ENCODE results near the gene DNAH3.
"Not testable (repeated sequence)": the region's sequence is repeated elsewhere in the genome, so short reads cannot be mapped to it uniquely, and the experiment has no call there.

The DNAH3 gene

DNA sequence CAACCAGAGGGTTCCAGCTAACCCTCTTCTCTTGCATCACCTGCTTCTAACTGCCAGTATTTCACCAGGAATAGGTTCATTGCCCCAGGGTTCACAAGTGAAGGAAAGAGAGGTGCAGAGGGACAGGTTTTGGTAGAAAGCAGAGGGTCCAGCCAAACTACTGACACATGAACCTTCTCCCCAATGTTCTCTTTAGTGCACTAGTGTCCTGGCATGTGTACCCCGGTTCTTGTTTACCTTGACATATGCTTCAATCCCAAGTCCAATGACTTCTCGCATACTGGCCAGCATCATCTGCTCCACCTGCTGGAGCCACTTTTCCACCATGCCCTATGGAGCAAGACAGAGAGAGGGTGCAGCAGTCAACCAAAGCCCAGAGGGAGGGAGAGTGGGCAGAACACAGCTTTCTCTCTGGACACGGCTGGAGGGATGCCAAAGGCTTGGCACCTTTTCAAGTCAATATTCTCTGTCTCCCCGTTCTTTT is 90.6 kb downstream of the DNAH3 start:
- no peak for DNase-seq

DNA sequence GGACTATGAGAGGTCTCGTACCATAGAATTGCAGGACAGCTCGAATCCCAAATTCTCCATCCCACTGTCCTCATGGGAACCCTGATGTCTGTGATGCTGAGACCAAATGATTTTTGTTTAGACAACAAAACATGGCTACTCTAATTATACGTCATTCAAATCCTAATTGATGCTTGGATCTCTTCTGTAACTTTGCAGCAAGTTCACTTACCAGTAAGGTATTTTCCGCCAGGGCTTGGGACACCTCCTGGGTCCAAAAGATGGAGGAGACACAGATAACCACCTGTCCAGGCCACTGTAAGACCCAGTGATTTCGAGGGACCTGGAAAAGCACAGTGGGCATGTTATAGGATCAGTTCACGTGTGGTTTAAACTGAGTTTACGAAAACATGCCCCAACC is 92.8 kb downstream of the DNAH3 start:
- DNase-seq: no peak

DNA sequence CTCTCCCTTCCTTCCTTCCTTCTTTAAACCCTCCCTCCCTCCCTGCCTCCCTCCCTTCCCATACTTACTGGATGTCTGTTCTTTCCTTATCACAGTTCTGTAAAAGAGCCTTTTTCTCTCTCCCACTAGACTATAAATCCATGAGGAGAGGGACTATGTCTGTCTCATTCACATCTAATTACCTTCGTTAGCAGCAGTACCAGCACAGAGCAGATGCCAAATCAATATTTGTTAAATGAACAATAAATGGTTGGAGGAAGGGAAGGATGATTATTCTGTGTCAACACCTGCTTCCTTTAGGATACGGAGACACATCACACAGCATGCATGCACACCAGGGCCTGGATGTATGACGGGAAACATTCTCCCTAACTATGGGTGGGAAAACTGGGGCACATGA is 94.2 kb downstream of the DNAH3 start:
- DNase-seq: no peak

DNA sequence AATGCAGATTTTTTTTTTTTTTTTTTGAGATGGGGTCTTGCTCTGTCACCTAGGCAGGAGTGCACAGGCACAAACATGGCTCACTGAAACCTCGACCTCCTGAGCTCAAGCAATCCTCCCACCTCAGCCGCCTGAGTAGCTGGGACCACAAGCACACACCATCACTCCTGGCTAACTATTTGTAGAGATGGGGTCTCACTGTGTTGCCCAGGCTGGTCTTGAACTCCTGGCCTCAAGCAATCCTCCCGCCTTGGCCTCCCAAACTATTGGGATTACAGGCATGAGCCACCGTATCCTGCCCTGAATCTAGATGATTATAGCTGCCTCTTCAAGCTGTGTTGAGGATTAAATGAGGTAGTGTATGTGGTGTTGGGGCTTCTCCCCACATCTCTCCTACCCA is 94.9 kb downstream of the DNAH3 start:
- DNase-seq: not testable (repeated sequence)

DNA sequence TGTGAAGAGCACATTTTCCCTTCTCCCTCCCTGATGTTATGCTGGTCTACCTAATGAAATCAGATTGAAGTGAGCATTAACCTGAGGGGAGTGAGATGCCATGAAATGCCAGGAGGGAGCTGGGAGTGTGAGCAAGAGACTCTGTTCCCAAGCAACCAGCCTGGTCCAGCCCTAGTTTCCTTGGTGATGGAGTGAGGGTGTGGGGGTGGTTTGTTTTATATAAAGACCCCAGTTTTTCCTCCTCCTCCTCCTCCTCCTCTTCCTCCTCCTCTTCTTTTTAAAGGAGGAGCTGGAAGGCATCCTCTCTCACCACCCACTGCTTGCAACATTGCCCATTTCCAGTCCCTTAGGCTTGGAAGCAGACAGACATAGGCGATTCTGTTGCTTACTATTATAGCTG is 97.1 kb downstream of the DNAH3 start:
- no peak for DNase-seq

DNA sequence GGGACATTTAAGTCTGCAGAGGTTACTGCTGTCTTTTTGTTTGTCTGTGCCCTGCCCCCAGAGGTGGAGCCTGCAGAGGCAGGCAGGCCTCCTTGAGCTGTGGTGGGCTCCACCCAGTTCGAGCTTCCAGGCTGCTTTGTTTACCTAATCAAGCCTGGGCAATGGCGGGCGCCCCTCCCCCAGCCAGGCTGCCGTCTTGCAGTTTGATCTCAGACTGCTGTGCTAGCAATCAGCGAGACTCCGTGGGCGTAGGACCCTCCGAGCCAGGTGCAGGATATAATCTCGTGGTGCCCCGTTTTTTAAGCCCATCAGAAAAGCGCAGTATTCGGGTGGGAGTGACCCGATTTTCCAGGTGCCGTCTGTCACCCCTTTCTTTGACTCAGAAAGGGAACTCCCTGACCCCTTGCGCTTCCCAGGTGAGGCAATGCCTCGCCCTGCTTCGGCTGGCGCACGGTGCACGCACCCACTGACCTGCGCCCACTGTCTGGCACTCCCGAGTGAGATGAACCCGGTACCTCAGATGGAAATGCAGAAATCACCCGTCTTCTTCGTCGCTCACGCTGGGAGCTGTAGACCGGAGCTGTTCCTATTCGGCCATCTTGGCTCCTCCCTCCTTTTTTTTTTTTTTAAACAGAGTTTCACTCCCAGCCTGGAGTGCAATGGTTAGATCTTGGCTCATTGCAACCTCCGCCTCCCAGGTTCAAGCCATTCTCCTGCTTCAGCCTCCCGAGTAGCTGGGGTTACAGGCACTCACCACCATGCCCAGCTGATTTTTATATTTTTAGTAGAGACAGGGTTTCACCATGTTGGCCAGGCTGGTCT is 102.3 kb downstream of the DNAH3 start:
- DNase-seq: not testable (repeated sequence)

DNA sequence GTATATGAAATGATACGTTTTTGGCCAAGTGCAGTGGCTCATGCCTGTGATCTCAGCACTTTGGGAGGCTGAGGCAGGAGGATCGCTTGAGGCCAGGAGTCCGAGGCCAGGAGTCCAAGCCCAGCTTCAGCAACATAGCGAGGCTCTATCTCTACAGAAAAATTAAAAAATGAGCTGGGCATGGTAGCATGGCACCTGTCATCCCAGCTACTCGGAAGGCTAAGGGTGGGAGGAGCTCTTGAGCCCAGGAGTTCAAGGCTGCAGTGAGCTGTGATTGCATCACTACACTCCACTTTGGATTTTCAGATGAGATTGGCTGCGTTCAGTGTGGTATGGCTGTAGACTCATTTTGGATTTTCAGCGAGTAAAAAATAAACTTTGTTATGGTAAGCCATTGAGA is 112.4 kb downstream of the DNAH3 start:
- no peak for DNase-seq

DNA sequence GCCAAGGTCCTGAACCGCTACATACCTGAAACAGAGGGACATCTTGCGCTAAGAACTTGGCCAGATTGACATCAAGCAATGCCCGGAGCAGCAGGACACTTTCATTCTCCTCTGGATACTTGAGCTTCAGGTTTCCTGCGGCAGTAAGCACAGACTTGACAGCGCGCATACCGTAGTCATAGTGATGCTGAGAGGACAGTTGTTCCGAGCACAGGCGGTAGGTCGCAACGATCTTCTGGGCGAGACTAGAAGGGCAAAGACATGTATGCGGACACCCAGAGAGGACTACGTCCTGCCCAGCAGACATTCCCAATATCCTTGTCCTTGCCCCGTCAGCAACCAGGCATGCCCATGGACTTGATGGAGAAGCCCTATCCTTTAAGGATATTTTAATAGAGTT is 112.9 kb downstream of the DNAH3 start:
- no peak for DNase-seq

DNA sequence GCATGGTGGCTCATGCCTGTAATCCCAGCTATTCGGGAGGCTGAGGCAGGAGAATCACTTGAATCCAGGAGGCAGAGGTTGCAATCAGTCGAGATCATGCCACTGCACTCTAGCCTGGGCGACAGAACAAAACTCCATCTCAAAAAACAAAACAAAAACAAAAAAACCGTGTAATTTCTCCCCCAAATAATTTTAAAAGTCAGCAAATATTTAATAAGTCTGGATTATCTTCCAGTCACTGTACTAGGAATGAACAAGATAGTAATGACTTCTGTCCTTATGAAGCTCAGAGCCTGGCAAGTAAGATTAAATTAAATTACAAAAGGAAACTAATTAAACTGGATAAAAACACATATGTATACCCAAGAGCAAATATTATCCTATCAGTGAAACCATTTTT is 113.5 kb downstream of the DNAH3 start:
- no peak for DNase-seq

DNA sequence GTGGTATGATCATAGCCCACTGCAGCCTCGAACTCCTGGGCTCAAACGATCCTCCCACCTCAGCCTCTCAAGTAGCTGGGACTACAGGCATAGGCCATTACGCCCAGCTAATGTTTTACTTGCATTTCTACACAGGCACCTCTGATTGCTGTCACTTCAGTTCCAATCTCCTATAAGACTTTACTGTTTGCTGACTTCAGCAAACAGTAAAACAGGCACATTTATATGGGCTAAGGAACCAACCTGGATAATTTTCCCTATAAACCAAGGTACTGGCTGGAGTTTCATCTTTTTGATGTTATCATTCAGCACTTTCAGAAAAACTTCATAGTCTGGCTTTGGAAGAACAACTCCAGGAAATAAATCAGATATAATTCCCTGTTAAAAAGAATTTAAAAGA is 114.2 kb downstream of the DNAH3 start:
- DNase-seq: no peak

DNA sequence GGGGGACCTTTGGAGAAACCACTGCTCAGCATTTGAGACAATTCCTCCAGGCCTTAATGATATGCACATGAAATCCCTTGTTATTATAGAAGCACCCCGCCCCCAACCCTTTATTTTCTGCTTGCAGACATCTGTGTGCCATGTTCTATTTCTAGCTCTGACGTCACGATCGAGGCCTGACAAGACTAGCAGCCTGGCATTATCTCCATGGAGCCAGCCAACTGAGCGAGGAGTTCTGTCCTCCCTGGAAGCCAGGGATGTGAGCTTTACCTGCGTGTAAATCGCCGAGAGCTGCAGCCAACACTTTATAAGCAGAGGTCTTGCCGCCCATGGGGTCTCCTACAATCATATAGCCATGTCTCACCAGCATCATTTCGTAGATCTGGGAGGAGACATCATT is 116.9 kb downstream of the DNAH3 start:
- DNase-seq: no peak

DNA sequence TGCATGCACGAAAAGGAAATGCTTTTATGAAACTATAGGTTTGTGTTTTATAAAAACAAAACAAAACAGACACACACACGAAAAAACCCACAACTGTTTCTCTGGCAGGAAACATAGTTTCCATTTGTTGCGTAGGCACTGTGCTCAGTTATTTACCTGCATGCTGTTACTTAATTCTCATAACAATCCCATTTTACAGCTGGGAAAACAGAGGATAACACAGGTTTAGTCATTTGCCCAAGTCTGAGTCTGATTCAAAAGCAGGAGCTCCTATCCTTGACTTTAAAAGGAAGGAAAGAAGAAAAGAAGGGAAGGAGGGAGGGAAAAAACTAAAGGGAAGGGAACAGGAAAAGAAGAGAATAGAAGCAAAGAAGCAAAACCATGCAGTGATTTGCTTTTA is 117.4 kb downstream of the DNAH3 start:
- no peak for DNase-seq

DNA sequence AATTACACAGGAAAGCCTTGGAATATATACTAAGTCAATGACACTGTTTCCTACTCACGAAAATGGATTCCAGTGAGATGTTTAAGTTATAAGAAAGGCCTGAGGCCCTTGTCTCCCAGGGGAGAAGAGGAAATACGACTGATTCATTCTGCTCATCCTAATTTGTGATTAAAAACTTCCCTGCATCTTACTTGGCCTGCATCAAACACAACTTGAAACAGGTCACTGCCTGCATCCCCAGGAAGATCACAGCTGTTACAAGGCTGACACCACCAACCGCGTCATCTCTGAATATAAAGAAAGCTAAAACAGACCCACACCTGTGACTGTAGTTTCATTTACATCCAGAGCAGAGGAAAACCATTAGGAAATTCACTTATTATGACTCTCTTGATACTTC is 121.9 kb downstream of the DNAH3 start:
- DNase-seq: no peak

DNA sequence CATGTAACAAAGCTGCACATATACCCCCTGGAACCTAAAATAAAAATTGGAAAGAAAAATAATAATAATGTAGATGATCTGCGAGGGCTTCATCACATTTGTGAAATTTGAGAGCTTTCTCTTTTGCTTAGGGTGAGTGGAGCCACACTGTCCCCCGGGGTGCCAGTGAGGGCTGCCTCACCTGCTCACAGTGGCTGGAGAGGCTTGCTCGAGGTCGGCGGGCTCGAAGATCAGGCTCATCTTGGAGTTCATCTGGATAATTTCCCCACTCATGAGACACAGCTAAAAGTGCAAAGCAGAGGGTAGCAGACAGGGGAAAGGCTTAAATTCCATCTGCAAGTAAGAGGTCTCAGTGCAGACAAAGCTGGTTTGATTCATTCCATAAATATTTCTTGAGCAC is 123.8 kb downstream of the DNAH3 start:
- no peak for DNase-seq

DNA sequence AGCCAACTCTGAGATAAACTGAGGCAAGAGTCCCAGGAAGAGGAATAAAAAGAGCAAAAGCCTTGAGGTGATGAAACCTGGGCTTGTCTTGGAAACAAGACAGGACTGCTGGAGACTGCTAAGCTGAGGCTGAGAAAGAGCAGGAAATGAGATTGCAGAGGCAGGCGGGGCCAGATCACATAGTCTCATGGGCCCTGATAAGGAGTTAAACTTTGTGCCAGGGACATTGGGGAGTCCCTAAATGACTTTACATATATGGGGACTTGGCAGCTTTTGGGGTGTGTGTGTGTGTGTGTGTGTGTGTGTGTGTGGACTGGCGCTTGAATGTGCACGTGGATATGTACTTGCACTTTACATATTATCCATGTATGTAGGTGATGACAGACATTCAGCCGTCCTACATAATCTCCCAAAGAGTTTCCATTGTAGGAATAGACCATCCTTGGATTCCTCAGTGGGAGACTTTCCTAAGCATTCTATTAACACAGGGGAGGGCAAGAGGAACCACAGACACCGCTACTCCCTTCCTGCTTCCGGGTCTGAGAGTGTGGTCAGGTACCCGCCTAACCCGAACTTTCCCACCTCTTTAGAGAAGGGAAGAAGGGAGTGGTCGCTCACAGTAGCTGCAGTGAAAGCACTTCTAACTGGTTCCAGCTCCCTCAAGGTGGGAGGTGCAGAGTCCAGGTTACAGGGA is 127.0 kb downstream of the DNAH3 start:
- no peak for DNase-seq

DNA sequence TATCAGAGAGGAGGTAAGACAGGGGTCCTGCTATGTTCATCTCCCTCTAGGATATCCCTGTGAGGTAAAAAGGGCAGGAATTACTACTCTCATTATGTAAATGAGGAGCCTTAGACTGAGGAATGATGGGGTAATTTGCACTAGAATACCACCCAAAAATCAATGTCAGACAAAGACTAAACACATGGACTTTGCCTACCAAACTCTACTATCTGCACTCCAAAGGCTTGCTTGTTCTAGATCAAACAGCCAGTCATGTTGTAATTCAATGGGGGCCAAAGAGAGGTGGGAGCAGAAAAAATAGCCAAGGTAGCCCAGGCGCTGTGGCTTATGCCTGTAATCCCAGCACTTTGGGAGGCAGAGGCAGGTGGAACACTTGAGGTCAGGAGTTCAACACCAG is 129.3 kb downstream of the DNAH3 start:
- no peak for DNase-seq

DNA sequence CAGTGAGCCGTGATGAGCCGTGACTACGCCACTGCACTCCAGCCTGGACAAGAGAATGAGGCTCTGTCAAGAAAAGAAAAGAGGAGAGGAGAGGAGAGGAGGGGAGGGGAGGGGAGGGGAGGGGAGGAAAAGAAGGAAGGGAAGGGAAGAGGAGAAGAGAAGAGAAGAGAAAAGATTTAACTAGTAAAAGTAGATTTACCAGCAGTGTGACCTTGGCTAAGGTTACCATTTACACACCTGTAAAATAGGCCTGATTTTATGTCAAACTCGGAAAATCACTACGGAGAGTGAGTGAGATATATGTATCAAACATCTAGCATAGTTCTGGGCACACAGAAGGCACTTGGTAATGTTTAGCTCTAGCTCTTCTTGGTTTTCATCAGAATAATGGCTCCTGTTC is 140.8 kb downstream of the DNAH3 start:
- no peak for DNase-seq

DNA sequence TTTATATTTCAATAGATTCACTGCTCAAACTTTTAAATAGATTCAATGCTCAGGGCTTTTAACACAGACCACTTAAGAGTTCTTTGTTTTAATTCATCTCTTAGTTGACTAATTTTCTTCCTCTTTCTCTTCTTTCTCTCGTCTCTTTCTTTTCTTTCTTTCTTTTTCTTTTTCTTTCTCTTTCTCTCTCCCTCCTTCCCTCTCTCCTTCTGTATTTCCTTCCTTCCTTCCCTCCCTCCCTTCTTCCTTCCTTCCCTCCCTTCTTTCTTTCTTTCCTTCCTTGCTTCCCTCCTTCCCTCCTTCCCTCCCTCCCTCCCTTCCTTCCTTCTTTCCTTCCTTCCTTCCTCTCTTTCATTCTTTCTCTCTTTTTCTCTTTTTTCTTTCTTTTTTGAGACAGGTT is 145.6 kb downstream of the DNAH3 start:
- DNase-seq: no peak

DNA sequence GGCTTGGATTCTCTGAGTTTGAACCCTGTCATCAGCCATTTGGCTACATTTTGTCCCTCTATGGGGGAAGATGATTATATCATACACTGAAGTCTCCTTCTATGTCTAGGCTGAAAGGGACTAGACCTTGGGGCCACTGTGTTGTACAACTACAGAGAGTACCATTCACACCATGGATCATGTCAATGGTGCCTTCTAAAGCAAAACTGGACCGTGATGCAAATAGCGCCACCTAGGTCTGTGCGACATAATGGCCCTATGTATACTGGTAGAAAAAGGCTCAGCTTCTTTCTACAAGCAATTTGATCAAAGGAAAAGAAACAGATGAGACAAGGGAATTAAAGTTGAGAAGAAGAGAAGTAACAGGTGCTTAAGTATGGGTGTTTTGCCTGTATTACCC is 149.4 kb downstream of the DNAH3 start:
- DNase-seq: no peak

DNA sequence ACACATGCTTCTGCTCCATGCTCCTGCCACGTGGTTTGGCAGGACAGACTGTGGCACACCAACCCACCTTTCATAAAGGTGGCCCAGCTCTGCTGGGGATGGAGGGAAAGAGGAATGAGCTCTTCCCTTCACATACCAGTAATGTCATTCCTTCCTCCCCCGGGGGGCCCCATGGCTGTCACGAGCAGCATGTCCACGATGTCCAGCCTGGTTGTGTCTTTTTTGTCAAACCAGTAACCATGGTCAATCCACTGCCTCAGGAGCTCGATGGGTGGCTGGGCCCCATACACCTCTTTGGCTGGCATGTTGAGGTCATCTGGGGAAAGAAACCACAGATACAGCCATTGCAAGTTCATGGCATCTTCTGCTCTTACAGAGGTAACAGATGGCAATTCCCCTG is 153.5 kb downstream of the DNAH3 start:
- no peak for DNase-seq

DNA sequence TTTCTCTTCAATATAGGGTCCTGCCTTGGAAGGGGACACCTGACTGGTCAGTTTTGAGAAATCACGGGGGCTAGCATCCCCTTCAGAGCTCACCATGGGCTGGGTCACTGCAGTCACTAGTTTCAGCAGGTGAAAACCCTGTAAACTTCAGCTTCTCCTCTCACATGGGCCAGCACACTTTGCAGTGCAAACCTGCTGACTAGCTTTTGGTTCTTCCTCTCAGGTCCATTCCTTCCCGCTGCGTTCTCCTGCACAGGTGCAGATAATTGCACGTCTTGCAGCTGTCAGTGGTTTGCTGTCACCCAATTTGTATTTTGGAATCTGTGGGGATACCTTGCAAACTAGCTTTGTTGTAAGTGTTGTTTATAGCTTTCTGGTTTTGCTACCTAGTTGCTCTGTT is 154.9 kb downstream of the DNAH3 start:
- no peak for DNase-seq

DNA sequence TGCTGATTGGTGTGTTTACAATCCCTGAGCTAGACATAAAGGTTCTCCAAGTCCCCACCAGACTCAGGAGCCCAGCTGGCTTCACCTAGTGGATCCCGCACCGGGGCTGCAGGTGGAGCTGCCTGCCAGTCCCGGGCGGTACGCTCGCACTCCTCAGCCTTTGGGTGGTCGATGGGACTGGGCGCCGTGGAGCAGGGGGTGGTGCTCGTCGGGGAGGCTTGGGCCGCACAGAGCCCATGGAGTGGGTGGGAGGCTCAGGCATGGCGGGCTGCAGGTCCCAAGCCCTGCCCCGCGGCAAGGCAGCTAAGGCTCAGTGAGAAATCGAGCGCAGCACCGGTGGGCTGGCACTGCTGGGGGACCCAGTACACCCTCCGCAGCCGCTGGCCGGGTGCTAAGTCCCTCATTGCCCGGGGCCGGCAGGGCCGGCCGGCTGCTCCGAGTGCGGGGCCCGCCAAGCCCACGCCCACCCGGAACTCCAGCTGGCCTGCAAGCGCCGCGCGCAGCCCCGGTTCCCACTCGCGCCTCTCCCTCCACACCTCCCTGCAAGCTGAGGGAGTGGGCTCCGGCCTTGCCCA is 161.1 kb downstream of the DNAH3 start:
- DNase-seq: not testable (repeated sequence)

DNA sequence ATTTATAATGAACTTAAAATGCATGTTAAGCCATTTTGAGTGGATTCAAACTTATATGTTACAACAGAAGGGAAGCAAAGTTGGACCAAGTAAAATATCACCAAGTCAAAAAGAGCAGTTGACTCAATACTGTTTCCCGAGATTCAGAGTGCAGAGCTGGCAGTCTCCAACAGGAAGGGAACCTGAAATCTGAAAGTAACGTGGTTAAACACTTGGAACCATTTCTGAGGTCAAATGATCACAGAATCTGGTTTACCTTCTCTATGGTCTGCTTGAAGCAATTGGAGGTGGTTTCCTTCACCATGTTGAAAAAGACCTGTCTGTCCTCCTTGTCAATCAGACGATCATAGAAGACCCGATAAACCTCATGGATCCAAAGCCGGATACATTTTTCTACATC is 163.6 kb downstream of the DNAH3 start:
- no peak for DNase-seq

DNA sequence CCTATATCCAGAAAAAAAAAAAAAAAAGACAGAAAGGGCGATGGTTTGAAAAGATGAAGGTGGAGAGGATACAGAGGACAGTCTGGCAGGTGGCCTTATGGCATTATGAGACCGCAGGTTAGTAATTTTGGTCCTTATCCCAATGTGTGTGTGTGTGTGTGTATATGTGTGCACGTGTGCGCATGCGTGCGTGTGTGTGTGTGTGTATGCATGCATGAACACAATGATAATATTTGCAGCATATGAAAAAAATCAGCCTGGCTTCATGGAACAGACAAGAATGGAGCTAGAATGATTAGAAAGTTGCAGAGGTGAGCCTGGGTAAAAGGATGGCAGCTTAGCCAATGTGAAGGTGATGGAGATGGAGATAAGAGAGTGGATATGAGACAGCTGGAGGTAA is 166.6 kb downstream of the DNAH3 start:
- DNase-seq: no peak

Data from T1000 (cell line).